Keratinocyte (primary cell): ENCODE results near the gene PRDM4.

Experiments used
- CTCF ChIP-seq, 3 experiments: IDR thresholded peaks in 1 of 3; conservative IDR thresholded peaks in 1 of 3; optimal IDR thresholded peaks in 1 of 3; 2 replicates in 2 of 3; 3 replicates in 1 of 3; pipeline versions ENCODE3 to v1.5.1; 2011; ENCODE audit warnings: low read length in 3 of 3, mild to moderate bottlenecking in 3 of 3, moderate library complexity in 2 of 3, control low read depth in 1 of 3, inconsistent platforms in 1 of 3; ENCODE audit not compliant: insufficient read depth in 2 of 3; ENCODE audit errors: extremely low read depth in 1 of 3
- EZH2 ChIP-seq: IDR thresholded peaks from one replicate; pipeline ENCODE4 v1.6.1; 2012; ENCODE audit warnings: inconsistent platforms, mild to moderate bottlenecking, low read length, moderate library complexity

DNA sequence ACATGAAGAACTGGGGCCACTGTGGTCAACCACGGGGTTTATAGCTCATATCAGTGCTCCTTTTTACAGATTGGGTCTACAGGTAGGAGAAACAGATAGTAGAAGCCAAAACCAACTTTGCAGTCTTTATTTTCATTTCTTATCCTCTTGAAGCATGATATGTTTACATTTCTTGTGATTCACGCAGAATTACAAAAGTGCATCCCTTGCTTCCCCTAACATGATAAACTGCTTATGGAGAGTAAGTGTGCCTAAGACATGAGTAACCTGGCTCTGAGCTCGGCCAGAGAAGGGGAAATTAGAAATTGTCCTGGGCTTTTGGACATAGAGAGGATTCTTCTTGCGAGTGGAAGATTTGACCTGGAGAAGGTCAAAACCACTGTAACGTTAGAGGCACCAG, 56.9 kb downstream of the PRDM4 start:
- no peak for TF ChIP-seq CTCF (optimal IDR thresholded peaks at IDR 0.05 in 1 of 3, IDR thresholded peaks at IDR 0.05 in 1 of 3, conservative IDR thresholded peaks at IDR 0.05 in 1 of 3; ENCODE audit: extremely low read depth in 1 of 3, insufficient read depth in 2 of 3, low read length in 3 of 3)
- TF ChIP-seq EZH2: no peak
